Measurements from ENCODE around the gene PPM1D.

DNA sequence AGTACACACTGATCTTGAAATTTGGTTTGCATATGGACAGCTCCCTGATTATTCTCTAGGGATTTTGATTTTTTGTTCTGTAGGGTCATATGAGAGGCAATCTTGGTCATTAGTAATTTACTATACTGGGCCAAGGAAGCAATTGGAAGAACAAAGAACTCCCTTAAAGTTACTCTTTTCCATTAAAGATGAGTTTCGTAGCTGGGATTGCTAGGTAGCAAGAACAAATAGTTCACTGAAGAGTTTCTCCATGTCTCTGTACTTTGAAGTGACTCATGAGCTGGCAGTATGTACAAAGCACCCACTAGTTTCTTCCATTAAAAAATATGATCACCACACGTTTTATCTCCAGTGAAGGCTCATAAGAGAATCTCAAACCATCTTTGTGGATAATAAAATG lies 71.5 kb downstream of the PPM1D start:
- TF ChIP-seq CTCF (IDR thresholded peaks at IDR 0.05; ENCODE audit: insufficient read depth, low read length) (no peak), POLR2AphosphoS5 (IDR thresholded peaks at IDR 0.05; ENCODE audit: low read depth) (no peak), GABPA (IDR thresholded peaks at IDR 0.05; ENCODE audit: low read depth) (no peak), REST (IDR thresholded peaks at IDR 0.05; ENCODE audit: insufficient replicate concordance, low read depth) (no peak), SPI1 (IDR thresholded peaks at IDR 0.05; ENCODE audit: borderline replicate concordance, low read depth) (no peak)
